ENCODE measurements around the gene CATSPERB. TPM values are rescaled to one million over a fixed set of nuclear protein-coding genes. Genes with fewer than 3 reads are reported as not detected.

CATSPERB gene
- total and polyA plus RNA-seq, 2 donors (not counting 3 experiments of a cell fraction or from before 2014, with no cell fraction given), result not detected

DNA sequence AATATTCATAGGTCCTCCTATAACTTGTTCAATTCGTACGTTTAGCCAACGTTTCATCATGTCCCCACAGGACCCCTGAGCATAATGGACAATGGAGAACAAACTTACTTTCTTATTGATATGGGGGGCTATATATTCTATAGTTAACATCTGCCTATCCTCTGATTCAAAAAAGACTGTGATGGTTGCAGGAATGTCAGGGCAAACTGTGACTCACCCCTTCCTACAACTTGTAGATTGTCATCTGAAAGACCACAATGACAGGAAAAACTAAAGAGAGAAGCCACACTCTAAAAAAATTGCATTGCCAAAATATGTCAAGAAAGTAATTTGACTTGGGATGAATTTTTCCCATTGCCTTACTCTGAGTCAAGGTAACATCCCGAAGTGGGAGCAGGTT lies 50.8 kb downstream of the CATSPERB start:
- CTCF ChIA-PET, result no interaction called here
- BruUV-seq (replicated peaks), result no TSS peak

DNA sequence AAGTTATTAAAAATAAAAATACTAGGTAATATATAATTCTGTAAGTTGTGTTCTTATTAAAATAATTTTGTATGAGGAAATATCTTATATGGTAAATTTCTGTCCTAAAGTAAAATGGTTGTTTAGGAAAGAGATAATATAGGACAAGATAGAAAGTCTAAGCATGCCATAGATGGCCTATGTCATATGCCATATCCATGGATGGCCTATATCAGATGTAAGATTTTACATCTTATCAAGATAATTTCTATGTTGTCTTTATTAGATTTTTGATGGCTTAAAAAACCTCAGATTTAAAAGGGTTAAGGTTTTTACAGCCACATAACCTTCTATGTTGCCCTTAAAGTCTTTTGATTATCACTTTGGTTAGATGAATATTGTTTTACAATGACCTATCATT lies 52.6 kb downstream of the CATSPERB start:
- dilution Hi-C loops (cut with MboI; ENCODE audit: extremely low pct_ligation_motif_present, low sequenced_read_pairs), result no loop called here
- Histone ChIP-seq H3K4me2 (ENCODE audit: insufficient read depth, low read length) (no peak overlapping the region), H3K27me3 (ENCODE audit: control insufficient read depth in 2 of 2, insufficient read depth in 2 of 2, low read length in 2 of 2) (no peaks in the 10 kb centered on the region), H2AFZ (ENCODE audit: low read depth, low read length) (no peak overlapping the region), H3K9ac (replicated peaks; ENCODE audit: extremely low read depth, insufficient read depth, low read length) (no peak overlapping the region), H3K4me1 (ENCODE audit: control insufficient read depth, extremely low read depth, insufficient read depth, low read length) (no peaks in the 10 kb centered on the region), H3K9me1 (replicated peaks; ENCODE audit: control insufficient read depth, extremely low read depth, insufficient read depth, low read length) (no peaks in the 10 kb centered on the region), H3K9me3 (replicated peaks; ENCODE audit: control insufficient read depth, insufficient read depth, low read length) (no peaks in the 10 kb centered on the region), H3K79me2 (ENCODE audit: control insufficient read depth, insufficient read depth, low read length) (no peaks in the 10 kb centered on the region), H3K27ac (ENCODE audit: insufficient read depth, low read depth, low read length) (no peak overlapping the region), H3K36me3 (ENCODE audit: control insufficient read depth in 2 of 2, extremely low read depth in 1 of 2, insufficient read depth in 2 of 2, low read length in 2 of 2) (no peaks in the 10 kb centered on the region), H3K4me3 (replicated peaks in 1 of 3; ENCODE audit: insufficient read depth in 1 of 3, low read depth in 1 of 3, low read length in 3 of 3) (no peak overlapping the region), H4K20me1 (replicated peaks; ENCODE audit: control insufficient read depth, extremely low read depth, insufficient read depth, low read length) (no peaks in the 10 kb centered on the region)
- BruUV-seq (replicated peaks), result no TSS peak
- no peak for DNase-seq (ENCODE audit: low read depth, low spot score)
- intact Hi-C loops (cut with micrococcal nuclease), result no loop called here
- FAIRE-seq, result no peak
- TF ChIP-seq JUN (IDR thresholded peaks at IDR 0.05; ENCODE audit: borderline replicate concordance, insufficient read depth, insufficient read length, low read depth) (no peak), MYC (IDR thresholded peaks at IDR 0.05; ENCODE audit: low read depth, low read length) (no peak), GATA2 (IDR thresholded peaks at IDR 0.05; ENCODE audit: insufficient read depth, insufficient read length, low read depth, low read length) (no peak), FOS (IDR thresholded peaks at IDR 0.05; ENCODE audit: borderline replicate concordance, insufficient read depth, low read length) (no peak), POLR2A (IDR thresholded peaks at IDR 0.05; ENCODE audit: low read depth, low read length) (no peak), EZH2 (IDR thresholded peaks at IDR 0.05; ENCODE audit: borderline replicate concordance, low read depth, low read length, severe bottlenecking) (no peak), POLR2AphosphoS5 (IDR thresholded peaks at IDR 0.05; ENCODE audit: insufficient read depth, low read depth, low read length) (no peak)
- TF ChIP-seq, protein P1, sequence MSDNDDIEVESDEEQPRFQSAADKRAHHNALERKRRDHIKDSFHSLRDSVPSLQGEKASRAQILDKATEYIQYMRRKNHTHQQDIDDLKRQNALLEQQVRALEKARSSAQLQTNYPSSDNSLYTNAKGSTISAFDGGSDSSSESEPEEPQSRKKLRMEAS (IDR thresholded peaks at IDR 0.05; ENCODE audit: insufficient read depth, insufficient read length), result no peak
- TF ChIP-seq, protein P2, sequence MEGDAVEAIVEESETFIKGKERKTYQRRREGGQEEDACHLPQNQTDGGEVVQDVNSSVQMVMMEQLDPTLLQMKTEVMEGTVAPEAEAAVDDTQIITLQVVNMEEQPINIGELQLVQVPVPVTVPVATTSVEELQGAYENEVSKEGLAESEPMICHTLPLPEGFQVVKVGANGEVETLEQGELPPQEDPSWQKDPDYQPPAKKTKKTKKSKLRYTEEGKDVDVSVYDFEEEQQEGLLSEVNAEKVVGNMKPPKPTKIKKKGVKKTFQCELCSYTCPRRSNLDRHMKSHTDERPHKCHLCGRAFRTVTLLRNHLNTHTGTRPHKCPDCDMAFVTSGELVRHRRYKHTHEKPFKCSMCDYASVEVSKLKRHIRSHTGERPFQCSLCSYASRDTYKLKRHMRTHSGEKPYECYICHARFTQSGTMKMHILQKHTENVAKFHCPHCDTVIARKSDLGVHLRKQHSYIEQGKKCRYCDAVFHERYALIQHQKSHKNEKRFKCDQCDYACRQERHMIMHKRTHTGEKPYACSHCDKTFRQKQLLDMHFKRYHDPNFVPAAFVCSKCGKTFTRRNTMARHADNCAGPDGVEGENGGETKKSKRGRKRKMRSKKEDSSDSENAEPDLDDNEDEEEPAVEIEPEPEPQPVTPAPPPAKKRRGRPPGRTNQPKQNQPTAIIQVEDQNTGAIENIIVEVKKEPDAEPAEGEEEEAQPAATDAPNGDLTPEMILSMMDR (IDR thresholded peaks at IDR 0.05; ENCODE audit: extremely low read depth in 1 of 2, insufficient read depth in 1 of 2, low read depth in 1 of 2, low read length in 2 of 2), result no peak
- ChIA-PET POLR2A (no interaction called here), CTCF (no interaction called here)

More for the DNA sequence above, 50.8 kb downstream of the CATSPERB start:
- POLR2A ChIA-PET, result no interaction called here
- H3K27ac ChIP-seq (ENCODE audit: insufficient read depth, low read depth, low read length), result no peak overlapping the region
- no peaks in the 10 kb centered on the region for H3K9me1 ChIP-seq (replicated peaks; ENCODE audit: control insufficient read depth, extremely low read depth, insufficient read depth, low read length)
- H3K4me3 ChIP-seq (replicated peaks in 1 of 3; ENCODE audit: insufficient read depth in 1 of 3, low read depth in 1 of 3, low read length in 3 of 3), result no peak overlapping the region
- no peak overlapping the region for H3K9ac ChIP-seq (replicated peaks; ENCODE audit: extremely low read depth, insufficient read depth, low read length)
- H3K9me3 ChIP-seq (replicated peaks; ENCODE audit: control insufficient read depth, insufficient read depth, low read length), result no peaks in the 10 kb centered on the region
- H4K20me1 ChIP-seq (replicated peaks; ENCODE audit: control insufficient read depth, extremely low read depth, insufficient read depth, low read length), result no peaks in the 10 kb centered on the region
- H3K4me2 ChIP-seq (ENCODE audit: insufficient read depth, low read length), result no peak overlapping the region
- no peak for FAIRE-seq
- intact Hi-C loops (cut with micrococcal nuclease), result no loop called here
- no peaks in the 10 kb centered on the region for H3K4me1 ChIP-seq (ENCODE audit: control insufficient read depth, extremely low read depth, insufficient read depth, low read length)
- no peaks in the 10 kb centered on the region for H3K27me3 ChIP-seq (ENCODE audit: control insufficient read depth in 2 of 2, insufficient read depth in 2 of 2, low read length in 2 of 2)
- H3K36me3 ChIP-seq (ENCODE audit: control insufficient read depth in 2 of 2, extremely low read depth in 1 of 2, insufficient read depth in 2 of 2, low read length in 2 of 2), result no peaks in the 10 kb centered on the region
- dilution Hi-C loops (cut with MboI; ENCODE audit: extremely low pct_ligation_motif_present, low sequenced_read_pairs), result no loop called here
- H3K79me2 ChIP-seq (ENCODE audit: control insufficient read depth, insufficient read depth, low read length), result no peaks in the 10 kb centered on the region
- no peak for DNase-seq (ENCODE audit: low read depth, low spot score)
- TF ChIP-seq MYC (IDR thresholded peaks at IDR 0.05; ENCODE audit: low read depth, low read length), result no peak
- TF ChIP-seq POLR2A (IDR thresholded peaks at IDR 0.05; ENCODE audit: low read depth, low read length), result no peak
- TF ChIP-seq, protein P1 (IDR thresholded peaks at IDR 0.05; ENCODE audit: insufficient read depth, insufficient read length), result no peak
- no peak for TF ChIP-seq POLR2AphosphoS5 (IDR thresholded peaks at IDR 0.05; ENCODE audit: insufficient read depth, low read depth, low read length)
- TF ChIP-seq, protein P2 (IDR thresholded peaks at IDR 0.05; ENCODE audit: extremely low read depth in 1 of 2, insufficient read depth in 1 of 2, low read depth in 1 of 2, low read length in 2 of 2), result no peak
- no peak overlapping the region for H2AFZ ChIP-seq (ENCODE audit: low read depth, low read length)

Measured in endothelial cell of umbilical vein (primary cell).